Spleen (tissue), 7 donors: ENCODE measurements around the gene STXBP1.

Experiments used
- CTCF ChIP-seq, 11 experiments: fragments of 200-600 bp in 7 of 11; fragments of 450-650 bp in 4 of 11; sonication (generic) in 4 of 11; IDR thresholded peaks in 8 of 11; conservative IDR thresholded peaks in 3 of 11; 1 replicate in 7 of 11; 2 replicates in 4 of 11; pipeline versions ENCODE4 v1.4.0 to v1.8.0; 2016 to 2021; ENCODE audit warnings: antibody characterized with exemption in 11 of 11, inconsistent platforms in 4 of 11, mild to moderate bottlenecking in 1 of 11
- POLR2A ChIP-seq, 3 donors: fragments of 450-650 bp; IDR thresholded peaks; one replicate each; pipeline ENCODE4 v1.5.1; 2017; ENCODE audit warnings: antibody characterized with exemption in 3 of 3, mild to moderate bottlenecking in 1 of 3
- donor health status: DM: no; HTN: no; CAD: no; lungs with moderate emphysema.
- donor health status: DM: no; HTN: no; CAD: no.
- donor health status: DM: no; HTN: no; CAD: no.

- no peak for TF ChIP-seq CTCF (IDR thresholded peaks at IDR 0.05 in 8 of 11, conservative IDR thresholded peaks at IDR 0.05 in 3 of 11)
- no peak for TF ChIP-seq POLR2A (IDR thresholded peaks at IDR 0.05)
Observed at GRCh38 chr9:127572961-127573721, 38.9 kb upstream of the STXBP1 start.
